ENCODE measurements around the gene STYXL1. TPM values are rescaled to one million over a fixed set of nuclear protein-coding genes. Genes with fewer than 3 reads are reported as not detected.

STYXL1 gene
- total RNA-seq, 1 donor from 2014 or later, result 56.1 TPM

GRCh38 chr7:75955331-75955955, 92.4 kb downstream of the STYXL1 start:
- Histone ChIP-seq H3K4me3 (no peak overlapping the region), H4K20me1 (ENCODE audit: low read depth) (no peaks in the 10 kb centered on the region), H3K9ac (no peak overlapping the region), H3K9me3 (ENCODE audit: low read depth) (no peaks in the 10 kb centered on the region), H3K36me3 (no peaks in the 10 kb centered on the region), H3F3A (ENCODE audit: low read depth) (peaks cover 7% of the 10 kb centered on the region), H3K27me3 (no peaks in the 10 kb centered on the region), H3K4me2 (no peak overlapping the region), H3K27ac (no peak overlapping the region), H3K79me2 (ENCODE audit: low read depth) (peaks cover 12% of the 10 kb centered on the region), H2AFZ (replicated peaks) (no peak overlapping the region), H3K4me1 (peaks cover 6% of the 10 kb centered on the region)
- Mint-ChIP-seq H3K27ac (peak overlapping the region; percentile 57), H3K36me3 (peaks cover 27% of the 10 kb centered on the region), H3K4me1 (peaks cover 18% of the 10 kb centered on the region), H3K27me3 (ENCODE audit: insufficient read depth, low read depth) (no peaks in the 10 kb centered on the region), H3K4me3 (no peak overlapping the region), H3K9me3 (peaks cover 6% of the 10 kb centered on the region)
- no peak for DNase-seq (ENCODE audit: low spot score)
- TF ChIP-seq EZH2 (IDR thresholded peaks at IDR 0.05), result no peak
- TF ChIP-seq CTCF (IDR thresholded peaks at IDR 0.05), result no peak
- no peak for TF ChIP-seq EZH2phosphoT487 (IDR thresholded peaks at IDR 0.05)

GRCh38 chr7:75953931-75954330, 93.9 kb downstream of the STYXL1 start:
- Mint-ChIP-seq H3K4me1 (peaks cover 19% of the 10 kb centered on the region), H3K27me3 (ENCODE audit: insufficient read depth, low read depth) (no peaks in the 10 kb centered on the region), H3K36me3 (peaks cover 23% of the 10 kb centered on the region), H3K27ac (peak overlapping the region; percentile 94), H3K9me3 (peaks cover 6% of the 10 kb centered on the region), H3K4me3 (no peak overlapping the region)
- Histone ChIP-seq H3F3A (ENCODE audit: low read depth) (peaks cover 7% of the 10 kb centered on the region), H3K27me3 (no peaks in the 10 kb centered on the region), H3K79me2 (ENCODE audit: low read depth) (peaks cover 18% of the 10 kb centered on the region), H3K36me3 (no peaks in the 10 kb centered on the region), H3K9me3 (ENCODE audit: low read depth) (no peaks in the 10 kb centered on the region), H3K4me2 (no peak overlapping the region), H2AFZ (replicated peaks) (no peak overlapping the region), H3K4me3 (no peak overlapping the region), H4K20me1 (ENCODE audit: low read depth) (peaks cover 4% of the 10 kb centered on the region), H3K4me1 (peaks cover 6% of the 10 kb centered on the region), H3K9ac (no peak overlapping the region), H3K27ac (no peak overlapping the region)
- DNase-seq (ENCODE audit: low spot score), result no peak
- no peak for TF ChIP-seq EZH2phosphoT487 (IDR thresholded peaks at IDR 0.05)
- no peak for TF ChIP-seq CTCF (IDR thresholded peaks at IDR 0.05)
- TF ChIP-seq EZH2 (IDR thresholded peaks at IDR 0.05), result no peak

GRCh38 chr7:75953431-75953830, 94.4 kb downstream of the STYXL1 start:
- Mint-ChIP-seq H3K4me3 (no peak overlapping the region), H3K9me3 (peaks cover 6% of the 10 kb centered on the region), H3K36me3 (peaks cover 24% of the 10 kb centered on the region), H3K27ac (no peak overlapping the region), H3K4me1 (peaks cover 24% of the 10 kb centered on the region), H3K27me3 (ENCODE audit: insufficient read depth, low read depth) (peaks cover under 1% of the 10 kb centered on the region)
- Histone ChIP-seq H3K4me1 (peaks cover 6% of the 10 kb centered on the region), H3K79me2 (ENCODE audit: low read depth) (peaks cover 19% of the 10 kb centered on the region), H3K36me3 (no peaks in the 10 kb centered on the region), H3F3A (ENCODE audit: low read depth) (peaks cover 7% of the 10 kb centered on the region), H3K27ac (no peak overlapping the region), H3K4me2 (no peak overlapping the region), H3K9me3 (ENCODE audit: low read depth) (no peaks in the 10 kb centered on the region), H3K27me3 (no peaks in the 10 kb centered on the region), H3K9ac (no peak overlapping the region), H2AFZ (replicated peaks) (no peak overlapping the region), H3K4me3 (no peak overlapping the region), H4K20me1 (ENCODE audit: low read depth) (peaks cover 4% of the 10 kb centered on the region)
- no peak for TF ChIP-seq CTCF (IDR thresholded peaks at IDR 0.05)
- no peak for TF ChIP-seq EZH2 (IDR thresholded peaks at IDR 0.05)
- no peak for TF ChIP-seq EZH2phosphoT487 (IDR thresholded peaks at IDR 0.05)
- no peak for DNase-seq (ENCODE audit: low spot score)

Data from neural progenitor cell (in vitro differentiated cells).